Medulla oblongata (tissue), 1 donor: Measurements from ENCODE around the gene CUX1.
"Not testable (repeated sequence)": the region's sequence is repeated elsewhere in the genome, so short reads cannot be mapped to it uniquely, and the experiment has no call there.

Experiments used
- DNase-seq: peaks from one replicate; pipeline ENCODE4 v3.0.0-alpha.2; 2015; ENCODE audit errors: extremely low spot score

The CUX1 gene

DNA sequence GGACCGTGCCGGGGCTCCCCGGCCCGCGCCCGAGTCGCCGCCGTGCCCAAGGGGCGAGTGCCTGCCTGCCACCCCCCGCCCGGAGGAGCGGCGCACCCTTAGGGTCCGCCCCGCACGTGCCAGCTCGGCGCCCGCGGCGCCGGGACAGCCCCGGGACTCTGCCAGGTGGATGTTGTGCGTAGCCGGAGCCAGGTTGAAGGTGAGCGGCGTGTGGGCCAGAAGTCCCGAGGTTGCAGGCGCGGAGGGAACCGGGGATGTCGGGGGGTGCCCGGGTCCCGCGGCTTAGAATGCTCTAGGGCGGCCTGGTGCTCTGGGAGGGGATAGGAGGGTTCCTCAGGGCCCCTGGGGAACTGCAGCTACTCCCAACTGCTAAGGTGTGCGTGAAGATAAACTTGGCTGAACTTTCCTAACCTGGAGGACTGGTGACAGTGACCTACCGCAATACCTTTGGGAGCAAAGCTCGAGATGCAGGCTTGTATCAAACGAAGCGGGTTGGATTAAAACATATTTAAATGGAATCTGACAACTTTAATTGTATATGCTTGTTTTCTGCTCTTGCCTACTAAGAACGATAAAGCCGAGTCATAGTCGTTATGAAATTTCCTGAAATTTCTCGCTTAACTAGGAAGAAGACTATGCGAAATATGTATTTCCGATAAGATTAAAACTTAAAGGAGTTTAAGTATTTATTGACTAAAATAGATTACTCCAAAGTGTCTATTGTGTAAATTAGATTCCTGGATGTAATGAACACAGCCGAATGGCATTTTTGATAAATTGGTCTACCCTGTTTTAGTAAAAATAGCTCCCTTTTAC, at the start of gene CUX1:
TSS of gene CUX1 (plus strand) at position 156 of the 816 bp plus-strand sequence. CDS start at position 170, 14 bp downstream.
- no peak for DNase-seq

- no peak for DNase-seq
These were observed 49.1 kb upstream of the CUX1 start for GRCh38 chr7:101768280-101768679.

DNA sequence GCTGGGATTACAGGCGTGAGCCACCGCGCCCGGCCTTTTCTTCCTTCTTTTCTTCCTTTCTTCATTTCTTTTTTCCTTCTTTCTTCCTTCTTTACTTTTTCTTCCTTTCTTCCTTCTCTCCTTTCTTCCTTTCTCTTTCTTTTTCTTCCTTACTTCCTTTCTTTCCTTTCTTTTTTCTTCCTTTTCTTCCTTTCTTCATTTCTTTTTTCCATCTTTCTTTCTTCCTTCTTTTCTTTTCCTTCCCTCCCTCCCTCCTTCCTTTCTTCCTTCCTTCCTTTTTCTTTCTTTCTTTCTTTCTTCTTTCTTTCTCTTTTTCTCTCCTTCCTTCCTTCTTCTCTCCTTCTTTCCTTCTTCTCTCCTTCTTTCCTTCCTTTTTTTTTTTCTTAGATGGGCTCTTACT, 47.0 kb upstream of the CUX1 start:
- no peak for DNase-seq

- DNase-seq = no peak
These were observed 44.8 kb upstream of the CUX1 start for GRCh38 chr7:101772508-101773211.

DNA sequence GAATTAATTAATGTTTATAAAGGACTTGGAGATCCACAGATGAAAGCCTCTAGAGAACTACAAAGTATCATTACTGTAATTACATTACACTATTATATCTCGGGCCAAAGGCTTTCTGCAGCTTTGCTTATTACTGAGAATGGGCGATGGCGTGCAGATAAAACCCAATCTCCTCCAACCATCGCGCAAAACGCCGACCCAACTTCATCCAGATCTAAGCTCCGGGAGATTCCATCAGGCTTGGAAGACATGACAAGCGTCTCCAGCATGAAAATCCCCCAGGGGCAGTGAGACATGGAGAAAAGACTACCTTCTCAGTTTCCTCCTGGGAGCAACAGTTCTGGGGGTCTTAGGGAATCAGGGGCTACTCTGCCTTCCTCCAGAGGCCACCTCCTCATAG, 42.2 kb upstream of the CUX1 start:
- DNase-seq = no peak

- DNase-seq = no peak
These were observed 39.3 kb upstream of the CUX1 start for GRCh38 chr7:101778026-101778580.

DNA sequence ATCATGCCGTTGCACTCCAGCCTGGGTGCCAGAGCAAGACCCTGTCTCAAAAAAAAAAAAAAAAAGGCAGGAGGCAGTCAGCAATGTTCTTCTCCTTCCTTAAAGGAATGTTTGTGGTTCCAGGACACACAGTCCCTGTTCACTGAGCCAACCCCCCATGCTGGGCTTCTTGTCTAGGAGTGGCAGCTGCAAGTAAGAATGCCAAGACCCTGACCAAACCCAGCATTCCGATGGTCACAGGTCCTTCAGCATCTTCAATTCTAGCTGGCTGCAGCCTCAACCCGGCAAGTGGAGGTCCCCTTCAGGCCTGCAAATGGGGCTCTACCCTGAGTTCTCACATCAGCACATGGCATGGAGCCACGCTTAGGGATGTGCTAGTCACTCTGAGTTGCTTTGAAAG, 38.2 kb upstream of the CUX1 start:
- DNase-seq = no peak

DNA sequence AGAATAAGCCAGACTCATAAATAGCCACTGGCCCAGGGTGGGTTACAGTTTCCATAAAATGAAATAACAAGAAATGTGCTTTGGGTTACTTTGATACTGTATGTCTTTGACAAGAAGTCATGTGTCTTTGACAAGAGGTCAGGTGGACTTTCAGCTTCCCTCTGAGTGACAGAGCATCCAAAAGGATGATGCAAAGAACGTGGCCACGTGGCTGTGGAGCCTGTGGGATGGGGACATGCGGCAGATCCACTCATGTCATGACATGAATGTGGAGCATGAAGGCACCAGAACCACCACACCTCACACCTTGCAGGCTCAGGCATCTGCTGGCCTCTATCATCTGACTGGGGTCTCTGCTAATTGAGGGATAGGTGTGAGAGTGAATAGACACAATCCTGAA, 37.1 kb upstream of the CUX1 start:
- no peak for DNase-seq

- DNase-seq = no peak
These were observed 36.0 kb upstream of the CUX1 start for GRCh38 chr7:101781439-101781838.

DNA sequence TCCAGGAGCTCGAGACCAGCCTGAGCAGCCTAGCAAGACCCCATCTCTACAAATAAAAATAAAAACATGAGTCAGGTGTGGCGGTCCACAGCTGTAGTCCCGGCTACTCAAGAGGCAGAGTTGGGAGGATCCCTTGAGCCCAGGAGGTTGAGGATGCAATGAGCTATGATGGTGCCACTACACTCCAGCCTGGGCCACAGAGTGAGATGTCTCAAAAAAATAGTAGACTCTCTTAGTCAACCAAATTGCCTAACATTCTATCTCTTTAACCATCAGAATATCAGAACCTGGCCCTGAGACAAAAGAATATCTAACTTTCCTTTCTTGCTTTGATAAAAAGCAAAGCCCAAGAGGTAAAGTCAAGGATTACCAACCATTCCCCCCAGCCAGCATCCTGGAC, 35.0 kb upstream of the CUX1 start:
- DNase-seq = no peak

- DNase-seq = no peak
These were observed 34.5 kb upstream of the CUX1 start for GRCh38 chr7:101782896-101783295.

DNA sequence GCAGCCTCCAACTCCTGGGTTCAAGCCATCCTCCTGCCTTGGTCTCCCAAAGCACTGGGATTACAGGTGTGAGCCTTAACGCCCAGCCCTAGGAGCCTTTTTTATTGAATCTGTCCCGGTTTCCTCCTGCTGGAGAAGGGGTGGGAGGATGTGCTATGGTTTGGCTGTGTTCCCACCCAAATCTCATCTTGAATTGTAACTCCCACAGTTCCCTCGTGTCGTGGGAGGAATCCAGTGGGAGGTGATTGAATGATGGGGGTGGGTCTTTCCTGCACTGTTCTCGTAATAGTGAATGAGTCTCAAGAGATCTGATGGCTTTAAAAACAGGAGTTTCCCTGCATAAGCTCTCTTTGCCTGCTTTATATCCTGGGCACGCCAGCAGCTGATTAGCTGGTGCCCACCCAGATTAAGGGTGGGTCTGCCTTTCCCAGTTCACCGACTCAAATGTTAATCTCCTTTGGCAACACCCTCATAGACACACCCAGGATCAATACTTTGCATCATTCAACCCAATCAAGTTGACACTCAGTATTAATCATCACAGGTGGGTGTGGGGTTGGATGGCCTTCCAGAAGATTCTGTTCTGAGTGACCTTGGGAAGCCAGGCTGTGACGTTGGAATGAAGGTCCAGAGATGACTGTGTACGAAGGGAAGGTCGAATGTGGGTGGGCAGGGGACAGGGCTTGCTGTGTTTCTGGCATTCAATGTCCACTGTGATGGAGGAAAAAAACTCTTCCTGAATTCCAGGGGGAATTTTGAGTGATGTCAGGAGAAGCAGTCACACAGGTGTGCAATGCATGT, 33.8 kb upstream of the CUX1 start:
- no peak for DNase-seq

DNA sequence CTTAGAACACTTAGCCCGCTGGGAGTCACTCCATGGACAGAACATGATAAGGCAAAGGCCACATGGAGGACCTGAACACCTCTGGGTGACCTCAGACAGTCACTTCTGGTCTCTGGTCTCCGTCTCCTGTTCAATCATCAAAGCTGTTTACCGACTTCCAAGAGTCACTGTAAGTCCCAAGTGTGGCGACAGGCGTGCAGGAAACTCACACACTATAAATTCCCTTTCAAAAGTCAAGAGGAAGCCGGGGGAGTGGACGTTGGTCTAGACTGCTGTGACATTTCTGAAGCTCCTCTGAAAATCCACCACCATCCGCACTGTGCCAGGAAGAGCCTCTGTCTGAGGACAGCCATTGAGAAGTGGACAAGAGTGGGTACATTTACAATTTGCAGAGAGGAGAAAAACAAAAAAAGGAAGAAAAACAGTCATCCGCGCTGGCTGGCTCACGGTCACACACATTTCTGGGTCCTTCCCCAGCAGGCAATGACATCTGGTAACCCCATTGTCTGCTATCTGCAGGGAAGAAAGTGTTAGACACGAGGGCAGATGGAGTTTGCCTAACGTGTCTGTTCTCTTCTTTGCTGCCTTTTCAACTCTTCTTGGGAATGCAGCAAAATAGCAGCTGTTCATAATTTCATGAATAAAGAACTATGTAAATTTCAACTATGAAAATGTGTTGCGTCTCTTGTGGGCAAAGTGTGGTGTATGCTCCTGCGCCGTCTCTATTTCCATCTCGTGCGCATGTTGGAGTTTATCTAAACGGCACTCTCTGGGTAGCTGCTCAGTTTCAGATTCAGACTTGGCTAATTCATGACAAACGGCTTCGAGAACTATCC, 32.9 kb upstream of the CUX1 start:
- DNase-seq = no peak

DNA sequence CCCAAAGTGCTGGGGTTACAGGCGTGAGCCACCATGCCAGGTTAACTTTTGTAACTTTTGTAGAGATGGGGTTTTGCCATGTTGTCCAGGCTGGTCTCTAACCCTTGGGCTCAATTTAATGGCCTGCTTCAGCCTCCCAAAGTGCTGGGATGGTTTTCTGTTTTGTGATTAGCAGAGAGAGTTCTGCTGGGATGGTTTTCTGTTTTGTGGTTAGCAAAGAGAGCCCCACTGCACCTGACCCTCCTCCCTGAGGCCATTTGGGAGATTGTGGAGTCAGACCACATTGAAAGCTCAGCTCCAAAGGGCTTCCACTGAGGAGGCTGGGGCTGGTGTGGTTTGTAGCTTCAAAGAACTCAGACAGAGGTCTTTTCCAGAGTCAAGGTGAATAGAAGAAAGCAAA, 29.6 kb upstream of the CUX1 start:
- DNase-seq = no peak

- no peak for DNase-seq
These were observed 28.9 kb upstream of the CUX1 start for GRCh38 chr7:101788517-101788916.

DNA sequence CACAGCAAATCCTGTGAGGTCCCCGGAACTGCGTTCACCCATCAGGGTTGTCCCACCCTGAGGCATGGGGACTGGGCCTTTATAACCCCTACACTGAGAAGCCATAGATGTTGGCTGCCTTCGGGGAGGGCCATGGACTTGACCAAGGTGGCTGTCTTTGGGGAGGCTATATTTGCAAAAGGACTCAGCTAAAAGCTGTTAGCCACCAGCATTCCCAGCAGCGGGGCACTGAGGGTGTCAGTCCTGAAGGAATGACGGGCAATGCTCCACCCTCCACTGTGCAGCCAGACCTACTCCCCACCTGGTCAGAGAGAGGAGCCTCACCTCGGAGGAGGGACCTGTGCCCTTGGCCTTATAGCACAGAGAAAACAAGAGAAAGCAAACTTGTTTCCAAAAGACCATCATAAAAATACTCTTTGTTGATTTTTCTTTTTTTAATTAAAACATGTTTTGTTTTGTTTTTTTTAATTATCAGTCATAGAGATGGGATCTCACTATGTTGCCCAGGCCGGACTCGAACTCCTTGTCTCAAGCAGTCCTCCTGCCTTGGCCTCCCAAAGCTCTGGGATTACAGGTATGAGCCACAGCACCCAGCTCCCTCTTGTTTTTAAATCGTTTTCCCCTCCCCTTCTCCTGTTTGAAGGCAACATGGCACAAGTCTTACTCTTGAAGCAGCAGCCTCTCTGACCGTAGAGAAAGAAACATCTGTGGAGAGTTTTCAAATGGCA, 26.7 kb upstream of the CUX1 start:
- DNase-seq = no peak

GRCh38 chr7:101792051-101792681, 25.3 kb upstream of the CUX1 start:
- no peak for DNase-seq

DNA sequence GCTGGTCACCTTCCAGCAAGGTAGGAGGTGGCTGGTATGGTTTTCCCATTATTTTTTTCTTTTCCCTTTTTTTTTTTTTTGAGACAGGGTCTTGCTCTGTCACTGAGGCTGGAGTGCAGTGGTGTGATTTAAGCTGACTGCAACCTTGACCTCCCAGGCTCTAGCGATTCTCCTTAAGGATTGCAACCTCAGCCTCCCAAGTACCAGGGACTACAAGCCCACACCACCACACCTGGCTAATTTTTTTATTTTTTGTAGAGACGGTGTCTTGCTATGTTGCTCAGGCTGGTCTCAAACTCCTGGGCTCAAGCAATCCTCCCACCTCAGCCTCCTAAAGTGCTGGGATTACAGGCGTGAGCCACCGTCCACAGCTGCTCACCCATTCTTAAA, 24.7 kb upstream of the CUX1 start:
- not testable (repeated sequence) for DNase-seq

DNA sequence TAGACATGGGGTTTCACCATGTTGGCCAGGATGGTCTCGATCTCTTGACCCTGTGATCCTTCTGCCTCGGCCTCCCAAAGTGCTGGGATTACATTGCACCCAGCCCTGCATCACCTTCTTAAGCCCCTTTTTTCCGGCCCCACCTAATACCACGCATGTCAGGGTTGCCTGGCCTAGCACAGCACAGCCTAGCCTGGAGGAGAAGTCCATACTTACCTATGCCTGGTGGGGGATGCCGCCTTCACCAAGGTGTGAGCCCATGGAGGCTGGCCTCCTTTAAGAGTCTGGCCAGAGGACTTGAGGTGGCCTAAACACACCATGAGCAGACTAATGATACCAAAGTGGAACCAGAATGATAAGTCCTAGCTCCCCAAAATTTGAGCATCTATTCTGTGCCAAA, 22.0 kb upstream of the CUX1 start:
- DNase-seq = no peak

- not testable (repeated sequence) for DNase-seq
These were observed 19.3 kb upstream of the CUX1 start for GRCh38 chr7:101798173-101798572.
